ENCODE results near the gene PTBP3.

- TF ChIP-seq POLR2AphosphoS5 (IDR thresholded peaks at IDR 0.05; ENCODE audit: borderline replicate concordance, low read depth, low read length) (no peak), EZH2 (IDR thresholded peaks at IDR 0.05) (no peak), FOXP2 (optimal IDR thresholded peaks at IDR 0.05; ENCODE audit: control extremely low read depth, extremely low read length, insufficient read depth) (no peak)
Measured at GRCh38 chr9:112265391-112265790, 68.0 kb downstream of the PTBP3 start.
